Esophagus muscularis mucosa (tissue), 4 donors: ENCODE data around the gene SEL1L3.

Source experiments
- EP300 ChIP-seq: sonication (generic); formaldehyde crosslinking; IDR thresholded peaks from one replicate; pipeline ENCODE4 v1.6.1; 2017; ENCODE audit warnings: antibody characterized with exemption
- POLR2A ChIP-seq: fragments of 450-650 bp; IDR thresholded peaks from one replicate; pipeline ENCODE4 v1.6.1; 2017; ENCODE audit warnings: antibody characterized with exemption, moderate library complexity, mild to moderate bottlenecking, low read depth
- POLR2AphosphoS5 ChIP-seq, 2 donors: sonication (generic); formaldehyde crosslinking; IDR thresholded peaks; one replicate each; pipeline ENCODE4 v1.6.1; 2017; ENCODE audit warnings: antibody characterized with exemption in 2 of 2
- TF ChIP-seq, protein P1 (sequence below), 3 experiments: fragments of 200-600 bp in 2 of 3; fragments of 450-650 bp in 1 of 3; sonication (generic) in 2 of 3; IDR thresholded peaks; one replicate each; pipeline ENCODE4 v1.5.1; 2017 to 2019; ENCODE audit warnings: antibody characterized with exemption in 3 of 3, mild to moderate bottlenecking in 2 of 3, moderate library complexity in 1 of 3

- TF ChIP-seq POLR2AphosphoS5 (IDR thresholded peaks at IDR 0.05) (no peak), POLR2A (no peak), EP300 (no peak)
- TF ChIP-seq, protein P1, sequence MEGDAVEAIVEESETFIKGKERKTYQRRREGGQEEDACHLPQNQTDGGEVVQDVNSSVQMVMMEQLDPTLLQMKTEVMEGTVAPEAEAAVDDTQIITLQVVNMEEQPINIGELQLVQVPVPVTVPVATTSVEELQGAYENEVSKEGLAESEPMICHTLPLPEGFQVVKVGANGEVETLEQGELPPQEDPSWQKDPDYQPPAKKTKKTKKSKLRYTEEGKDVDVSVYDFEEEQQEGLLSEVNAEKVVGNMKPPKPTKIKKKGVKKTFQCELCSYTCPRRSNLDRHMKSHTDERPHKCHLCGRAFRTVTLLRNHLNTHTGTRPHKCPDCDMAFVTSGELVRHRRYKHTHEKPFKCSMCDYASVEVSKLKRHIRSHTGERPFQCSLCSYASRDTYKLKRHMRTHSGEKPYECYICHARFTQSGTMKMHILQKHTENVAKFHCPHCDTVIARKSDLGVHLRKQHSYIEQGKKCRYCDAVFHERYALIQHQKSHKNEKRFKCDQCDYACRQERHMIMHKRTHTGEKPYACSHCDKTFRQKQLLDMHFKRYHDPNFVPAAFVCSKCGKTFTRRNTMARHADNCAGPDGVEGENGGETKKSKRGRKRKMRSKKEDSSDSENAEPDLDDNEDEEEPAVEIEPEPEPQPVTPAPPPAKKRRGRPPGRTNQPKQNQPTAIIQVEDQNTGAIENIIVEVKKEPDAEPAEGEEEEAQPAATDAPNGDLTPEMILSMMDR (IDR thresholded peaks at IDR 0.05), result no peak
Measured at GRCh38 chr4:25775166-25775565, 87.6 kb downstream of the SEL1L3 start.
